NCI-H187 (cell line): ENCODE measurements around the gene HES4.

Source experiments
- DNase-seq, 2 experiments: peaks; one replicate each; lab custom pipeline; 2025; lab: John Stamatoyannopoulos, UW

The HES4 gene

DNA sequence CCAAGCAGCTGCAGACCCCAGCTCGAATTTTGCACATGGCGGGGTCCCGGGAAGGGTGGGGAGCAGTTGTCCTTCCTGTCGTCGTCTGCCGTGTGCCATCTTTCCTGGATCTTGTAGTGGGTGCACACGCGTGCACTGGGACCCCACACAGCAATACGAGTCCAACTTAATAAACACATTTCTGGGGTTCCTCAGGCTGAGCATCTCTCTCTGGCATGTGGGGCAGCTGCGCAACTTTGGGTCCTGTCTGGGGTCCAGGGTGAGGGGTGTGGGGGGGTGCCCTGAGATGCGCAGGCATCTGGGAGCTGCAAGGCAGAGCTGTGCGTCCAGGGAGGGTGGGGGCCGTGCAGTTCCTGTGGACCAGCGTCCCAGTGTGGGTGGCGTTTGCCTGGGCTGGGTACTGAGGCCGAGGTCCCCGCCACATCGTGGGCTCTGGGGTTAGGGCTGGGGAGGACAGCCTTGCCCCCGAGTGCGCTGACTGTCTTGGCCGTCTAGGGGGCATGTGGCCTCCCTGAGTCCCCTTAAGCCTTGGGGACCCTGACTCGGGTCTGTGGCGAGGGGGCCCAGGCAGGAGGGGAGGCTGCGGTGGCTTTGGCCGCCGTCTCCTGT lies 34.3 kb downstream of the HES4 start:
- DNase-seq, result no peak

DNA sequence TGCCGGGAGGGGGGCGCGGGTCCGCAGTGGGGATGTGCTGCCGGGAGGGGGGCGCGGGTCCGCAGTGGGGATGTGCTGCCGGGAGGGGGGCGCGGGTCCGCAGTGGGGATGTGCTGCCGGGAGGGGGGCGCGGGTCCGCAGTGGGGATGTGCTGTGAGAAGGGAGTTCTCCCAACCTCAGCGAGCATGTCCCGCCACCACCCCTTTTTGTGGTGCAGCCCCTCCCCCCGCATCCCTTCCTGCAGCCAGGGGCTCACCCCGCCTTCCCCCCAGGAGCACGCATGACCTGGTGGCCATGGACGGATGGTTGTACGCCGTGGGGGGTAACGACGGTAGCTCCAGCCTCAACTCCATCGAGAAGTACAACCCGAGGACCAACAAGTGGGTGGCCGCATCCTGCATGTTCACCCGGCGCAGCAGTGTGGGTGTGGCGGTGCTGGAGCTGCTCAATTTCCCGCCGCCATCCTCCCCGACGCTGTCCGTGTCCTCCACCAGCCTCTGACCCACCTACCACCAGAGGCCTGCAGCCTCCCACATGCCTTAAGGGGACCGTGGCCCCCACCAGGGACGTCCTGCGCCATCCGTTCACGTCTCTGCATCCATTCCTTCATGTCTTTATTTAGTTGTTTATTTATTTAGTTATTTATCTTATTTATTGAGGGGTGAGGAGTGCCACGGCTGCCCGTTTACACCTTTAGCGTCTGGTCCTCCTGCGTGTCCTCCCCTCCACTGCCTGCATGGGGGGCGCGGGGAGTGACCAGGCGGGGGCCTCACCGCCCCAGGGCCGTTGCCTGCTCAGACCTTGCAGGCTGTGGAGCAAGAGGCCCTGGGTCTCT lies 35.0 kb downstream of the HES4 start:
- no peak for DNase-seq

DNA sequence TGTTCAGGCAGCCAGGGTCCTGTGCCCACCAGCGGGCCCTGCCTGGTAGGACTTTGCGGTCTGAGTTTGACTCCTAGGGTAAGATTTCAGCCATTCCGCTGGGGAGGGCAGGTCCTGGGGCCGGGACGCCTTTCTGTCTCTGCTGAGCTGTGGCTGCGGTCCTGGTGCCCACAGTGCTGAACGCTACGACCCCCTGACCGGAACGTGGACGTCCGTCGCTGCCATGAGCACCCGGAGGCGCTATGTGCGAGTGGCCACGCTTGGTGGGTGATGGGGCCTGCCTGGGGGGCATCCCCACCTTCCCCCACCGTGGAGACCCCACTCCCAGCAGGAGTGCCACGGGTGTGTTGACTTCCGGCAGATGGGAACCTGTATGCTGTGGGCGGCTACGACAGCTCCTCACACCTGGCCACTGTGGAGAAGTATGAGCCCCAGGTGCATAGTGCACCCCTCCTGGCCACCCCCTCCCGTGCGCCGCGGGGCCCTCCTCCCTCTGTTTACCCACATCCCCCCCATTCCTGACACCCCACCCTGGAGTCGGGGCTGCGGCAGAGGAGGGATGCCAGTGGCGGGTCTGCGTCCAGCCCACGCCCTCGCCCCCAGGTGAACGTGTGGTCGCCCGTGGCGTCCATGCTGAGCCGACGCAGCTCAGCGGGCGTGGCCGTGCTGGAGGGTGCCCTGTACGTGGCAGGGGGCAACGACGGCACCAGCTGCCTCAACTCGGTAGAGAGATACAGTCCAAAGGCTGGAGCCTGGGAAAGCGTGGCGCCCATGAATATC lies 36.0 kb downstream of the HES4 start:
- DNase-seq, result no peak

DNA sequence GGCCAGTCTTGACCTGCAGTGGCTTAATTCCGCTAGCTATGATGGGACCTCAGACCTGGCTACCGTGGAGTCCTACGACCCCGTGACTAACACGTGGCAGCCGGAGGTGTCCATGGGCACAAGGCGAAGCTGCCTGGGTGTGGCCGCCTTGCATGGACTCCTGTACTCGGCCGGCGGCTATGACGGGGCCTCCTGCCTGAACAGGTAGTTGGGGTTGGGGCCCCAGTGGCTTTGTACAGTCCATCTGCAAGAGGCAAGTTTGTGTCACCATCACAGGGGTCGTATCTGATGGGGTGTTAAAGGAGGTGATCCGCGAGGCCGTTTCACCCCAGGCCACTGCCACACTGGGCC lies 36.6 kb downstream of the HES4 start:
- no peak for DNase-seq

DNA sequence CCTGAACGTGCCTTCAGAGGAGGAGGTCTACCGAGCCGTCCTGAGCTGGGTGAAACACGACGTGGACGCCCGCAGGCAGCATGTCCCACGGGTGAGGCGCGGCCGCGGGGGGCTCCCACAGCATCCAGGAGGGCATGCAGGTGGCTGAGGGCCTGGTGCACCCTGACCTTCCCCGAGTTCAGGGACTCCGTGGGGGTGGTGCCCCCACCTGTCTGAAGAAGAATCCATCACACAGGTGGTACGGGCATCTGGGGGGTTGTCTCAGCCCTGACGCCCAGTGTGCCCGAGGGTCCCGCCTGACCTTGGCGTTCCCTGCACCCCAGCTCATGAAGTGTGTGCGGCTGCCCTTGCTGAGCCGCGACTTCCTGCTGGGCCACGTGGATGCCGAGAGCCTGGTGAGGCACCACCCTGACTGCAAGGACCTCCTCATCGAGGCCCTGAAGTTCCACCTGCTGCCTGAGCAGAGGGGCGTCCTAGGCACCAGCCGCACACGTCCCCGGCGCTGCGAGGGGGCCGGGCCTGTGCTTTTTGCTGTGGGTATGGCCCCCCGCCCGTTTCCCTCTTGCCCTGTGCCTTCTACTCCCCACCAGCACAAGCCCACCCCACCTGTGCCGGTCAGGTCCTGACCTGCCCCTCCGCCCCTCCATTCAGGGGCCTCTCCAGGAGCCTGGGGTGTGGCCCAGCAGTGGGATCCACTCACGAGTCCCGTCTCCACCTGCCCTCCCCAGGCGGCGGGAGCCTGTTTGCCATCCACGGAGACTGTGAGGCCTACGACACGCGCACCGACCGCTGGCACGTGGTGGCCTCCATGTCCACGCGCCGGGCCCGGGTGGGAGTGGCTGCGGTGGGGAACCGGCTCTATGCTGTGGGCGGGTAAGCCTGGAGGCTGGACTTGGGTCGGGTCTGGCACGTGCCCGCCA lies 37.3 kb downstream of the HES4 start:
- no peak for DNase-seq

DNA sequence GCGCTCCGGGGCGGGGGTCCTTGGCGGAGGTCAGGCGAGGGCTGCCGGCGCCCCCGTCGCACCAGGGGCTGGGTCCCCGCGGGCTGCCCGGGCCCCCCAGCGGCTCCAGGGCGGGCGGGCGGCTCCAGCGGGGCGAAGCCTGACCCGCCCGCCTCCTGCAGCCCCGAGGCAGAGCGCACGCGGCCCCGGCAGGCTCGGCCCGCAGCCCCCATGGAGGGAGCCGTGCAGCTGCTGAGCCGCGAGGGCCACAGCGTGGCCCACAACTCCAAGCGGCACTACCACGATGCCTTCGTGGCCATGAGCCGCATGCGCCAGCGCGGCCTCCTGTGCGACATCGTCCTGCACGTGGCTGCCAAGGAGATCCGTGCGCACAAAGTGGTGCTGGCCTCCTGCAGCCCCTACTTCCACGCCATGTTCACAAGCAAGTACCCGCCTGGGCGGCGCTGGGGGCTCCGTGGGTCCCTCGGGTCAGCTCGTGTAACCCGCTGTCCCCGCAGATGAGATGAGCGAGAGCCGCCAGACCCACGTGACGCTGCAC lies 38.7 kb downstream of the HES4 start:
- no peak for DNase-seq

DNA sequence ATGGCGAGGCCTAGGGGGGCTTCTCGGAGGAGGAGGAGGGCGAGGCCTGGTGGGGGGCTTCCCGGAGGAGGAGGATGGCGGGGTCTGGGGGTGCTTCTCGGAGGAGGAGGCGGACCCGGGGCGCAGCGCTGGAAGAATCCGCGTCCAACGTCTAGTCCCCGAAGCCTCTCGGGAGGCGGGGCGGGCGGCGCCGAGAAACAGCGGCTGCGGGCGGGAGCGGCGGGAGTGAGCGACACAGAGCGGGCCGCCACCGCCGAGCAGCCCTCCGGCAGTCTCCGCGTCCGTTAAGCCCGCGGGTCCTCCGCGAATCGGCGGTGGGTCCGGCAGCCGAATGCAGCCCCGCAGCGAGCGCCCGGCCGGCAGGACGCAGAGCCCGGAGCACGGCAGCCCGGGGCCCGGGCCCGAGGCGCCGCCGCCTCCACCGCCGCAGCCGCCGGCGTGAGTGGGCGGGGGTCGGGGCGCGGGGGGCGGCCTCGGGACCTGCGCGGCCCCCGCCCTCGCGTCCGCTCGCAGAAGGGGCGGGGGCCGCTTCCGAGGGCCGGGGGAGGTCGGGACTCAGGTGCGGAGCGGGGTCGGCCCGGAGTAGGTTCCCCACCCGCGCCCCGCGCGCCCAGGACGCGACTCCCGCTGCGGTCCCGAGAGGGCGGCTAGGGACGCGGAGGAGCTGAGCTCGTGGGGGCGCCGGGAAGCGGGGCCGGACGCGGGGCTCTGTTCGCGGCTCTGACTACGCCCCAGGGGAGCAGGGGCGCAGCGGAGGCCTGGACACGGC lies 39.4 kb downstream of the HES4 start, which contains the start of gene KLHL17:
Gene KLHL17 (plus strand): TSS at position 222 of the 769 bp plus-strand sequence. CDS start 110 bp downstream, at position 332.
- peak in 1 of 2 experiments; percentile 55 for DNase-seq

DNA sequence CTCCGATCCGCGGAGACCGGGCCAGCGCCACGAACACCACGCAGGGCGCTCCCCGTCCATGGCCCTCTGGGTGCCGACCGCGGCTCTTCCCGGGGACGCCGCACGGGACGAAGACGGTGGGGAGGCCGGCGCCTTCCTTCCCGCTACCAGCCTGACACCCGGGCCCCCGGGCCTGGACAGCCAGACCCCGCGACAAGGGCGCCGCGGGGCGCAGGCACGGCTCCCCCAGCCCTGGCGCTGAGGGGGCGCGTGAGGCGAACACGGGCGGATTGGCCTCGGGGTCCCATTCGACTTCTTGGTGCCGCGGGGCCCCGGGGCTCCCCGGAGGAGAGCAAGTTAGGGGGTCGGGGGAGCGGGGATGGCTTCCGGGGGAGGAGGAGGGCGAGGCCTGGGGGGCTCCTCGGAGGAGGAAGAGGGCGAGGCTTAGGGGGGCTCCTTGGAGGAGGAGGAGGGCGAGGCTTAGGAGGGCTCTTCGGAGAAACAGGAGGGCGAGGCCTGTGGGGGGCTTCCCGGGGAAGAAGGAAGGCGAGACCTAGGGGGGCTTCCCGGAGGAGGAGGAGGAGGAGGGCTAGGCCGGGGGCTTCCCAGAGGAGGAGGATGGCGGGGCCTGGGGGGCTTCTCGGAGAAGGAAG lies 40.0 kb downstream of the HES4 start:
- no peak for DNase-seq

DNA sequence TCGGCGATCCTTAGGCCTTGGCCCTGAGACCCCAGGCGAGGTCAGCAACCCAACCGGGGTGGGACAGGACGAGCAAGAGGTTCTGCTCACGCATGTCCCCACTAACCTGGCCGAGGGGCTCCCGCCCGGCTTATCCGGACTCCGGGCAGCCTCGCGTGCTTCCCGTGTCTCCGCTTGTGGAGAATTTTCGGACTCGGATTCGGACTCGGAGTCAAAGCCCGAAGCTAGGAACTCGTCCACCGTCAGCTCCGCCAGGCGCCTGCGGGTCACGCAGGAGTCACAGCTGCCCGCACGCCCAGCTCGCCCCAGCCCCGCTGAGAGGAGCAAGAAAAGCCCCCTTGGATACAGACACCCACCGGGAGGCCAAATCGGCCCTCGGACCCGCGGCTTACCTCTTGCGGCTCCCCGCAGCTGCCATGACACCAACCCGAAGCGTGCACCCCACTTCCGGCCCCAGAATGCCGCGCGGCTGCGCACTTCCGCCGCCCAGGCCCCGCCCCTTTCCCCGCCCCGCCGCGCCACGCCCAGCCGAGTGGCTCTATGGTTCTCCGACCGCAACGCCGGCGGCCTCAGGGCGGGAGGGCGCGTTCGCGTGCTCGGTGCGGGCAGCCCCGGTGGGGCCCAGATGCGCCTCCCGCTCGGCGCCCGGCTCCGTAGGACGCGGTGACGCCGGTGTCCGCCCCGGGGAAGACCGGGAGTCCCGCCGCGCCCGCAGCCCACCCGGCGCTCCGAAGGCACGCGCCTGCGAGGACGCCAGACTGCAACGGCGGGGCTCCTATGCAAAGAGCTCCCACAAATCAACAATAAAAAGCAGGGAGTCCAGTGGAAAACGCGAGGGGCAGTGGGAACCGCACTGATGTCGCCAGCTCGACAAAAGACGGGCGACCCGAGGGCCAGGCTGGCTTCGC lies 40.8 kb downstream of the HES4 start, which contains the start of gene NOC2L:
Gene NOC2L (minus strand): TSS at position 434 of the 908 bp plus-strand sequence. CDS start 16 bp downstream, at position 418.
- DNase-seq, result peak; percentile 59 to 86

DNA sequence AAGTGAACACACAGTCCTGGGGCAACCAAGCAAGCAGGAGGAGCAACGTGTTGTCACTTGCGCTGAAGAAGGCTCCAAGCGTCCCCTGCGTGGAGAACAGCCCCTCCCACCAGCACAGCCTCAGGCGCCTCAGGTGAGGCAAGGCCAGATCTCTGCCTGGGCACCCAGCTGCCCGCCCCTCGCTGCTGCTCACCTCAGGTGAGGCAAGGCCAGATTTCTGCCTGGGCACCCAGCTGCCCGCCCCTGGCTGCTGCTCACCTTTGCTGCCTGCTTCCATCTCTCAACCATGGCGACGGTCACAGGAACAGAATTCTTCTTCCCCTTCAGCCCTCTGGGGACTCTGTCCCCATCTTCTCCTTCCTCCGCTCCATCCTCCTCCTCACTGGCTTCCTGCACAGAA lies 43.3 kb downstream of the HES4 start:
- DNase-seq, result no peak

DNA sequence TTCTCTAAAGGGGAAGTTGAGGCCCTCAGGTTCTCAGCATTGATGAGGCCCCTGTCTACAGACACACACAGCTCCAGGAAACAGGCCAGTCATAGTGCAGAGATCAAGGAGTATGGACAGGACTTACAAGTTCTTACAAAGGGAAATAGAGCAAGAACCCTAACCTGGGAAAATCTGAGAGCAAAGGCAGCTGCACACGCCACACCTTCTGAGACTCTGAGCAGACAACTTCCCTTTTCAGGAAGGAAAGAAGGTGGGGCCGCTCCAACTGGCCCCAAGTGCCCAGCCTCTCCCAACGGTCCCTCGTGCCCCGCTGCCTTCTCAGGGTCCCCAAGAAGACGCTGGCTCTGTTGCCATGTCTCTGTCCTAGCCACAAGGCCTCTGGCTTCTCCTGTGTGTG lies 44.4 kb downstream of the HES4 start:
- DNase-seq, result no peak

DNA sequence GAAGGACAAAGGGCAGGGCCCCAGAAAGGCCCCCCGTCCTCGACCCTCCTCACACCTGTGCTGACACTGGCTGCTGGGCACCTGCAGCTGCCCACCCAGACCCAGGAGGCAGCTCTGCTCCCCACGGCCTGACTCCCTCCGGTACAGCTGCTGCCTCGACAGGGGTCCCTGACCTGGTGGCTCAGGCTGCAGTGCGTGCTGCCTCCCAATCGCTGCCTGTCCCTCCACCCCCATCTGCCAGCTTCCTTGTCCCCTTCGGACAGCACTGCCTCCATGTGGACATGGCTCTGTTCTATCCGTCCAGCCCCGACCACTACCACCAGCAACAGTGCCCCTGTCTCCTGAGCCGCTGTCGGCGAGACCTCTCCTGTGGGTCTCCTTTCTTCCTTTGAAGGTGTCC lies 45.0 kb downstream of the HES4 start:
- DNase-seq, result no peak

DNA sequence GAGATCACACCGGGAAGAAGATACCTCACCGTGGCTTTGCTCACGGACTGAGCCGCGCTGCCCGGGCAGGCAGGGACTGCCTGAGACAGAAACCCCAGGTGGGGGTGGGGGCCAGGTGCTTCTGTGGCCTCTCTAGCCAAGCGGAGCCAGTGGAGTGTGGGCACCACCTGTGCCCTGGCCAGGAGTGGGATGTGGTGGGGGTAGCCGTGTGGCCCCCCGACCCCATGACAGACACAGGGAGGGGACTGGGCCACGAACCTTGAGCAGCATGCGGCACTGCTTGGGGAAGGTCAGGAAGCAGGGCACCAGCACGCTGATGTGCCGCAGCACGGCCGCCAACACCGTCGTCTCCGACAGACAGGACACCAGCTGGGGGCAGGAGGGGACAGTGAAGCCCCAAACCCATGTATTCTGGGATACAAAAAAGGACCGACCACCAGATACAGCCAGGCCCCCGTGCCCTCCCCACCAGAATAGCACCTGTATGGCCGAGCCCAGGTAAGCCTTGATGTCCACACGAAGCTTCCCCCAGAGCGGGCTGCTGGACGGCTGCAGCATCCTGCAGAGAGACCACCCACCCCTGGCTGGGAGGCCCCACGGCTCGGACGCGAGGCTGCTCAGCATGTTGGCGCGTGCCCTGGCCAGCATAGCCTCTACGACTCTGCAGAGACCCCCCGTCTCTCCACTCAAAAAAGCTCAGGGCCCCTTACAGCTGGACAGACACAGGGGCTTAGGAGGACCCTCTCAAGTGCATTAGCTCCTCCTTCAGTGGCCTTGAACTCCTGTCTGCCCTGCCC lies 46.2 kb downstream of the HES4 start:
- DNase-seq, result no peak

DNA sequence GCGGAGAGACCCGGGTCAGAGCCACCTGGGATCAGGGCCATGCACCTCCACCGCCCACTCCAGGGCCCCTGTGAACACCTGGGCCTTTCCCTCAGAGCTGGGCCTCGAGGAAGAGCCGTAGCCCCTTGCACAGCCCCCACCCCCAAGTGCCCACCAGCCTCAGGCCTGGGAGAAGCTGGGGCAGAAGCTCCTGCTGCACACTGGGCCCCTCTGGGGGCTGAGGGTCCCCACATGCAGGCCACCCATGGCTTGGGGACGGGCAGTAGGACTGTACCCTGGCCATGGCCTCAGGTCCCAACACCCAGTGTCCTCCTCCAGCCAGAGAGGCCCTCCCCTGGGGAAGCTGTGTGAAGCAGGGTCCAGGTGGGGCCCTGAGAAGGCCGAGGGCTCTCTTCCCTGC lies 47.3 kb downstream of the HES4 start:
- DNase-seq, result no peak

DNA sequence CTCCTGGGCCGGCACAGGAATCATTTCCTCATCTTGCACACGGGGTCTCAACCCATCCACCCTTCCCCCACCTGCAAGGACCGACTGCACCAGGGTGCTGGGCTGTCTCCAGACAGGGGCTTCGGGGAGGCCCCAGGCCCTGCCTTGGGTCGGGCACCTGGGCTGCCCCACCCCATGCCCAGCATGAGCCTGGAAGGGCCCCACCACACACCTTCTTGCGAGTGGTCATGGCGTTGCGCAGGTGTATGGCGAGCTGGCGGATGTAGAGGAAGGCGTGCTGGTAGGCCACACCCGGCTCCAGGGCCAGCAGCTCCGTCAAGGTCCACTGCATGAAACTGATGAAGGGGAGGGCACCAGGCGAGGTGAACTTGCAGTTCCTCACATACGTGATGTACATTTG lies 47.7 kb downstream of the HES4 start:
- DNase-seq, result no peak

DNA sequence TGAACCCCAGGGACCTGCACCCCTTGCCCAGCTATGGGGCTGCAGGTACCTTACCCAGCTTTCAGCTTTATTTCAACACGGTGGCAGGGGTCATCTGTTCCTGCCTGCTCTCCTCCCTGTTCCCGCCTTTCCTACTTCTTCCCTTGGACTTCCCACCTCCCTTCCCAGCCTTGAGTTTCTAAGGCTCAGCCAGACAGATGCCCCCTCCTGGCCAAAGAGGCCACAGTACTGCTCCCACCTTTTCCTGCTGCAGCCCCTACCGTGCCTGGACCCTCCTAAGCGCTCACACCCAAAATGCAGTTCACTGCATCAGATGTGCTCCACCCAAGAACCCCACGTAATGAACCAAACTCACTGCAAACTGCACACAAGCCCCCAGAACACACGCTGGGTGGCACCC lies 48.5 kb downstream of the HES4 start:
- DNase-seq, result no peak

DNA sequence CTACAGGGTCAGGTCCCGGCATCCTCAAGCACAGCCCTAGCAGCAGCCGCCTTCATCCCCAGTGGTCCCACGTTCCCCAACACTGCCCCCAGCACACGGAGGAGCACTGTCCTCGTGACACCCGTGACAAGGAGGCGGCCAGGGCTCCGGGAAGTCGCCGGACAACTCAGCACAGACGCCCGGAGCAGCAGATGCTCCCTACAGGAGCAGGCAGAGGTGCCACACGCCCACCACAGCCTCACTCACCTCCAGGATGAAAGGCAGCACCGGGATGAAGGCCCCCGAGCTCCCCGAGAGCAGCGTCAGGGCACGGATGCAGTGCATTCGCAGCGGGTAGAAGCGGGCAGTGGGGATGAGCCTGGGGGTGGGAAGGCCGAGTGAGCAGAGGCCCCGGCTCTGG lies 49.0 kb downstream of the HES4 start:
- no peak for DNase-seq

DNA sequence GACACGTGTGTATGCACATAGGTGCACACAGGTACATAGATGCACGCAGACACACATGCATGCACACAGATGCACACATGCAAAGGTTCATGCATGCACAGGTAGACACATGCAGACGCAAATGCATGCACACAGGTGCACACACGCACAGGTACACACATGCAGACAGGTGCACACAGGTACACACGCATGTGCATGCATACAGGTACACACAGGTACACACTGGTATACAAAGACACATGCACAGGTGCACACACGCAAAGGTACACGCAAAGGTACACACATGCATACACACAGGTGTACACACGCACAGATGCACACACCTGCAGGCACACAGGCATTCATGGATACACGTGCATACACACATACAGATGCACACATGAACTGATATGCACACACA lies 49.6 kb downstream of the HES4 start:
- no peak for DNase-seq
